LoVo (cell line): ENCODE results near the gene PROC.
A peak's percentile ranks its signal among the peaks of the same experiment; 100 is the strongest.

Experiments used
- DNase-seq: peaks from one replicate; pipeline ENCODE4 v3.0.0-alpha.2; 2016; ENCODE audit warnings: low spot score

The PROC gene

DNA sequence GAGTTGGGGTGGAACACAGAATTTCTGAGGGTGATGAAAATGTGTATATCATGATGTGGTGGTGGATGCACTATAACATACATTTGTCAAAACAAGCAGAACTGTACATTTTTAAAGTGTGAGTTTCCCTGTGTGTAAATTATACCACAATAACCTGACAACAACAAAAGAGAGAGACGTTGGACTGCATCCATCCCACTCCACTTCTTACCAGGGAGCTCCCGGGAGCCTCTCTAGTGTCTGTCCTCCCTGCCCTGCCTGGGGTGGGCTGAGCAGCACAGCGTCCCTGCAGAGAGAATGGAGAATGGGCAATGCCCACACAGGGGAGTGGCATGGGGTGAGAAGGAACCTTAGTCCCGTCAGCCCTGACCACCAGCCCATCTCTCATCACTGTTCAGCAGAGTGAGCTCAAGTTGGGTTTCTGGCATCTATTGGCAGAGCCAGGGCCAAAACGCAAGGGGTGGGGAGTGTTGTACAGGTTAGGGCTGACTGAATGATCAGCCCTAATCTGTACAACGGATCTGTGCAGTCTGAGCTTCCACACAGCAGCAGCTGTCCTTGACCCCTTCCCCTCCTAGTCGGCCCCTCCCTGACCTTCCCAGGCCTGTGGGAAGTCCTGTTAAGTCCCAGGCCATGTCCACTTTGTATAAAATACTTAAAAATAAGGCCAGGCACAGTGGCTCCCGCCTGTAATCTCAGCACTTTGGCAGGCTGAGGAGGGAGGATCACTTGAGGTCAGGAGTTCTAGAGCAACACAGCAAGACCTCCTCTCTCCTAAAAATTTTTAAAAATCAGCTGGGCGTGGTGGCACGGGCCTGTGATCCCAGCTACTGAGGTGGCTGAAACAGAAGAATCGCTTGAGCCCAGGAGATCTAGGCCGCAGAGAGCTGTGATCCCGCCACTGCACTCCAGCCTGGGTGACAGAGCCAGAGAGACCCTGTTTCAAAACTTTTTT is 3.3 kb upstream of the PROC start:
- DNase-seq: no peak

DNA sequence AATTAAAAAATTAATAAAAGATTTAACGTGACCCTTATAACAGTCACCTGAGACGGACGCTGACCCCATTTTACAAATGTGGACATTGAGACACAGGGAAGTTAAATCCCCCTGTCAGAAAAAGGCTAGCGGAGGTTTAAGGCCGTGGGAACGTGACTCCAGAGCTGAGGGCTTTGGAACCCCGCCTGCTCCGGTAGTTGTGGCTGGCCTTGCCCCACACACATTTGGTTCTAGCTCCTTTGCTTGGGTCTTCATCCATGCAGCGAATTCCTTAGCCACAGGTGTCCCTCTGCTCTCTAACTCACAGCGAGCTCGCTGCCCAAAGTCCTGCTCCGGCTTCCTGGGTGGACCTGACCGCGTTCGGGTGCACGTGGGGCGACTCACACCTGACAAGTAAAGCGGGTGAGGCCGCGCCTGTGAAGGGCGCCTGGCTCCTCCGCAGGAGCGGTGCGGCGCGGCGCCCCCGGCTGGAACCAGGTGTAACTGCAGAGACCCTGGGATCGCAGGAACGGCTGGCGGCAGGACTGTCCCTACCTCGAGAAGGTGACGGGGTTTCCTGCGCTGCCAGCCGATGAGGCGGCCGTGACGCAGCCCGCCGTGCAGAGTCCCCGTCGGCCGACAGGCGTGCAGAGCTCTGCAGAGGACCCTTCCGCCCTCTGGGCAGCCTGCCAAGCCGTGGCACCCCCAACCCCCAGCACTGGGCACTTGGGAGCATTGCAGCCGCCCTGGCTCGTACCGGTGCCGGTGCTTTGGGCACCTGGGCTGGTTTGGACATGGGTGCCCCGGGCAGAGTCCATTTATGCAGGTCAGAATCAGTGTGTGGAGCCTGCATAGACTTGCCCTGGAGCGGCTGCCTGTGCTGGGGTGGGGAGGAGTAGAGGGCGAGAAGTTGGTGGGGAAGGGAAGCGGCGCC is 2.4 kb upstream of the PROC start:
- DNase-seq: peak; percentile 50

DNA sequence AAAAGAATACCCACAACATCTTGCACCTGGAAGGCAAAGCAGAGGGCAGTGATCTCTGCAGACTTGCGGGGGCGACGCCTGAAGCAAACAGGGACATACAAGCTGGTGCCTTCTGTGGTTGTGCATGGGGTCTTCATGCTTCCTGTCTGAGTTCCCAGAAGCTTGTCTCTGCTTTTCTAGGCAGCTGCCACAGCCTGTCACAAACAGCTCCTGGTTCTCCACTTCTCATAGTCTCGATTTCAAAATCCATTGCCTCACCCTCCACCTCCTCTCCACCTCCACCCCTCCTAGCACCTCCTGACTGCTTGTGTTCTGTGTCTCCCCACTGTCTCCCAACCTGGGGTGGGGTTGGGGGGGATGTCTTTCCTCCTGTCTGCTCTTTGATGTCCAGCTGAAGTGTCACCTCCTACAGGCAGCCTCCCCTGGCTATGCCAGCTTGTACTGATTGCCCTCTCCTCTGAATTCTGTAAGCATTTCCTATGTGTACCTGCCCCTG is 1.7 kb upstream of the PROC start:
- DNase-seq: no peak

DNA sequence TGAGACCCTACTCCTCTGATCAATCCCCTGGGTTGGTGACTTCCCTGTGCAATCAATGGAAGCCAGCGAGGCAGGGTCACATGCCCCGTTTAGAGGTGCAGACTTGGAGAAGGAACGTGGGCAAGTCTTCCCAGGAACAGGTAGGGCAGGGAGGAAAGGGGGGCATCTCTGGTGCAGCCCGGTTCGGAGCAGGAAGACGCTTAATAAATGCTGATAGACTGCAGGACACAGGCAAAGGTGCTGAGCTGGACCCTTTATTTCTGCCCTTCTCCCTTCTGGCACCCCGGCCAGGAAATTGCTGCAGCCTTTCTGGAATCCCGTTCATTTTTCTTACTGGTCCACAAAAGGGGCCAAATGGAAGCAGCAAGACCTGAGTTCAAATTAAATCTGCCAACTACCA is 821 bp upstream of the PROC start:
- DNase-seq: no peak

DNA sequence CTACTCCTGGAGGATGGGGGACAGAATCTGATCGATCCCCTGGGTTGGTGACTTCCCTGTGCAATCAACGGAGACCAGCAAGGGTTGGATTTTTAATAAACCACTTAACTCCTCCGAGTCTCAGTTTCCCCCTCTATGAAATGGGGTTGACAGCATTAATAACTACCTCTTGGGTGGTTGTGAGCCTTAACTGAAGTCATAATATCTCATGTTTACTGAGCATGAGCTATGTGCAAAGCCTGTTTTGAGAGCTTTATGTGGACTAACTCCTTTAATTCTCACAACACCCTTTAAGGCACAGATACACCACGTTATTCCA is 844 bp downstream of the PROC start:
- no peak for DNase-seq

DNA sequence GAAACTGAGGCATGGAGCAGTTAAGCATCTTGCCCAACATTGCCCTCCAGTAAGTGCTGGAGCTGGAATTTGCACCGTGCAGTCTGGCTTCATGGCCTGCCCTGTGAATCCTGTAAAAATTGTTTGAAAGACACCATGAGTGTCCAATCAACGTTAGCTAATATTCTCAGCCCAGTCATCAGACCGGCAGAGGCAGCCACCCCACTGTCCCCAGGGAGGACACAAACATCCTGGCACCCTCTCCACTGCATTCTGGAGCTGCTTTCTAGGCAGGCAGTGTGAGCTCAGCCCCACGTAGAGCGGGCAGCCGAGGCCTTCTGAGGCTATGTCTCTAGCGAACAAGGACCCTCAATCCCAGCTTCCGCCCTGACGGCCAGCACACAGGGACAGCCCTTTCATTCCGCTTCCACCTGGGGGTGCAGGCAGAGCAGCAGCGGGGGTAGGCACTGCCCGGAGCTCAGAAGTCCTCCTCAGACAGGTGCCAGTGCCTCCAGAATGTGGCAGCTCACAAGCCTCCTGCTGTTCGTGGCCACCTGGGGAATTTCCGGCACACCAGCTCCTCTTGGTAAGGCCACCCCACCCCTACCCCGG is 1.3 kb downstream of the PROC start:
- DNase-seq: no peak

DNA sequence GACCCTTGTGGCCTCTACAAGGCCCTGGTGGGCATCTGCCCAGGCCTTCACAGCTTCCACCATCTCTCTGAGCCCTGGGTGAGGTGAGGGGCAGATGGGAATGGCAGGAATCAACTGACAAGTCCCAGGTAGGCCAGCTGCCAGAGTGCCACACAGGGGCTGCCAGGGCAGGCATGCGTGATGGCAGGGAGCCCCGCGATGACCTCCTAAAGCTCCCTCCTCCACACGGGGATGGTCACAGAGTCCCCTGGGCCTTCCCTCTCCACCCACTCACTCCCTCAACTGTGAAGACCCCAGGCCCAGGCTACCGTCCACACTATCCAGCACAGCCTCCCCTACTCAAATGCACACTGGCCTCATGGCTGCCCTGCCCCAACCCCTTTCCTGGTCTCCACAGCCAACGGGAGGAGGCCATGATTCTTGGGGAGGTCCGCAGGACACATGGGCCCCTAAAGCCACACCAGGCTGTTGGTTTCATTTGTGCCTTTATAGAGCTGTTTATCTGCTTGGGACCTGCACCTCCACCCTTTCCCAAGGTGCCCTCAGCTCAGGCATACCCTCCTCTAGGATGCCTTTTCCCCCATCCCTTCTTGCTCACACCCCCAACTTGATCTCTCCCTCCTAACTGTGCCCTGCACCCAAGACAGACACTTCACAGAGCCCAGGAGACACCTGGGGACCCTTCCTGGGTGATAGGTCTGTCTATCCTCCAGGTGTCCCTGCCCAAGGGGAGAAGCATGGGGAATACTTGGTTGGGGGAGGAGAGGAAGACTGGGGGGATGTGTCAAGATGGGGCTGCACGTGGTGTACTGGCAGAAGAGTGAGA is 2.0 kb downstream of the PROC start:
- DNase-seq: no peak

DNA sequence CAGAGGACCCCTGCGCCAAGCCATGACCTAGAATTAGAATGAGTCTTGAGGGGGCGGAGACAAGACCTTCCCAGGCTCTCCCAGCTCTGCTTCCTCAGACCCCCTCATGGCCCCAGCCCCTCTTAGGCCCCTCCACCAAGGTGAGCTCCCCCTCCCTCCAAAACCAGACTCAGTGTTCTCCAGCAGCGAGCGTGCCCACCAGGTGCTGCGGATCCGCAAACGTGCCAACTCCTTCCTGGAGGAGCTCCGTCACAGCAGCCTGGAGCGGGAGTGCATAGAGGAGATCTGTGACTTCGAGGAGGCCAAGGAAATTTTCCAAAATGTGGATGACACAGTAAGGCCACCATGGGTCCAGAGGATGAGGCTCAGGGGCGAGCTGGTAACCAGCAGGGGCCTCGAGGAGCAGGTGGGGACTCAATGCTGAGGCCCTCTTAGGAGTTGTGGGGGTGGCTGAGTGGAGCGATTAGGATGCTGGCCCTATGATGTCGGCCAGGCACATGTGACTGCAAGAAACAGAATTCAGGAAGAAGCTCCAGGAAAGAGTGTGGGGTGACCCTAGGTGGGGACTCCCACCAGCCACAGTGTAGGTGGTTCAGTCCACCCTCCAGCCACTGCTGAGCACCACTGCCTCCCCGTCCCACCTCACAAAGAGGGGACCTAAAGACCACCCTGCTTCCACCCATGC is 3.0 kb downstream of the PROC start:
- DNase-seq: no peak

DNA sequence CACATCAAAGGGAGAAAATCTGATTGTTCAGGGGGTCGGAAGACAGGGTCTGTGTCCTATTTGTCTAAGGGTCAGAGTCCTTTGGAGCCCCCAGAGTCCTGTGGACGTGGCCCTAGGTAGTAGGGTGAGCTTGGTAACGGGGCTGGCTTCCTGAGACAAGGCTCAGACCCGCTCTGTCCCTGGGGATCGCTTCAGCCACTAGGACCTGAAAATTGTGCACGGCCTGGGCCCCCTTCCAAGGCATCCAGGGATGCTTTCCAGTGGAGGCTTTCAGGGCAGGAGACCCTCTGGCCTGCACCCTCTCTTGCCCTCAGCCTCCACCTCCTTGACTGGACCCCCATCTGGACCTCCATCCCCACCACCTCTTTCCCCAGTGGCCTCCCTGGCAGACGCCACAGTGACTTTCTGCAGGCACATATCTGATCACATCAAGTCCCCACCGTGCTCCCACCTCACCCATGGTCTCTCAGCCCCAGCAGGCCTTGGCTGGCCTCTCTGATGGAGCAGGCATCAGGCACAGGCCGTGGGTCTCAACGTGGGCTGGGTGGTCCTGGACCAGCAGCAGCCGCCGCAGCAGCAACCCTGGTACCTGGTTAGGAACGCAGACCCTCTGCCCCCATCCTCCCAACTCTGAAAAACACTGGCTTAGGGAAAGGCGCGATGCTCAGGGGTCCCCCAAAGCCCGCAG is 3.8 kb downstream of the PROC start:
- DNase-seq: no peak

DNA sequence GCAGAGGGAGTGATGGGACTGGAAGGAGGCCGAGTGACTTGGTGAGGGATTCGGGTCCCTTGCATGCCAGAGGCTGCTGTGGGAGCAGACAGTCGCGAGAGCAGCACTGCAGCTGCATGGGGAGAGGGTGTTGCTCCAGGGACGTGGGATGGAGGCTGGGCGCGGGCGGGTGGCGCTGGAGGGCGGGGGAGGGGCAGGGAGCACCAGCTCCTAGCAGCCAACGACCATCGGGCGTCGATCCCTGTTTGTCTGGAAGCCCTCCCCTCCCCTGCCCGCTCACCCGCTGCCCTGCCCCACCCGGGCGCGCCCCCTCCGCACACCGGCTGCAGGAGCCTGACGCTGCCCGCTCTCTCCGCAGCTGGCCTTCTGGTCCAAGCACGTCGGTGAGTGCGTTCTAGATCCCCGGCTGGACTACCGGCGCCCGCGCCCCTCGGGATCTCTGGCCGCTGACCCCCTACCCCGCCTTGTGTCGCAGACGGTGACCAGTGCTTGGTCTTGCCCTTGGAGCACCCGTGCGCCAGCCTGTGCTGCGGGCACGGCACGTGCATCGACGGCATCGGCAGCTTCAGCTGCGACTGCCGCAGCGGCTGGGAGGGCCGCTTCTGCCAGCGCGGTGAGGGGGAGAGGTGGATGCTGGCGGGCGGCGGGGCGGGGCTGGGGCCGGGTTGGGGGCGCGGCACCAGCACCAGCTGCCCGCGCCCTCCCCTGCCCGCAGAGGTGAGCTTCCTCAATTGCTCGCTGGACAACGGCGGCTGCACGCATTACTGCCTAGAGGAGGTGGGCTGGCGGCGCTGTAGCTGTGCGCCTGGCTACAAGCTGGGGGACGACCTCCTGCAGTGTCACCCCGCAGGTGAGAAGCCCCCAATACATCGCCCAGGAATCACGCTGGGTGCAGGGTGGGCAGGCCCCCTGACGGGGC is 4.6 kb downstream of the PROC start:
- DNase-seq: peak; percentile 45

DNA sequence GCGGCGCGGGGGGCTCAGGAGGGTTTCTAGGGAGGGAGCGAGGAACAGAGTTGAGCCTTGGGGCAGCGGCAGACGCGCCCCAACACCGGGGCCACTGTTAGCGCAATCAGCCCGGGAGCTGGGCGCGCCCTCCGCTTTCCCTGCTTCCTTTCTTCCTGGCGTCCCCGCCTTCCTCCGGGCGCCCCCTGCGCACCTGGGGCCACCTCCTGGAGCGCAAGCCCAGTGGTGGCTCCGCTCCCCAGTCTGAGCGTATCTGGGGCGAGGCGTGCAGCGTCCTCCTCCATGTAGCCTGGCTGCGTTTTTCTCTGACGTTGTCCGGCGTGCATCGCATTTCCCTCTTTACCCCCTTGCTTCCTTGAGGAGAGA is 5.2 kb downstream of the PROC start:
- peak; percentile 80 for DNase-seq

DNA sequence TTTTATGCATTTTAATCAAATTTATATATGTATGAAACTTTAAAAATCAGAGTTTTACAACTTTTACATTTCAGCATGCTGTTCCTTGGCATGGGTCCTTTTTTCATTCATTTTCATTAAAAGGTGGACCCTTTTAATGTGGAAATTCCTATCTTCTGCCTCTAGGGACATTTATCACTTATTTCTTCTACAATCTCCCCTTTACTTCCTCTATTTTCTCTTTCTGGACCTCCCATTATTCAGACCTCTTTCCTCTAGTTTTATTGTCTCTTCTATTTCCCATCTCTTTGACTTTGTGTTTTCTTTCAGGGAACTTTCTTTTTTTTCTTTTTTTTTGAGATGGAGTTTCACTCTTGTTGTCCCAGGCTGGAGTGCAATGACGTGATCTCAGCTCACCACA is 5.7 kb downstream of the PROC start:
- DNase-seq: no peak

DNA sequence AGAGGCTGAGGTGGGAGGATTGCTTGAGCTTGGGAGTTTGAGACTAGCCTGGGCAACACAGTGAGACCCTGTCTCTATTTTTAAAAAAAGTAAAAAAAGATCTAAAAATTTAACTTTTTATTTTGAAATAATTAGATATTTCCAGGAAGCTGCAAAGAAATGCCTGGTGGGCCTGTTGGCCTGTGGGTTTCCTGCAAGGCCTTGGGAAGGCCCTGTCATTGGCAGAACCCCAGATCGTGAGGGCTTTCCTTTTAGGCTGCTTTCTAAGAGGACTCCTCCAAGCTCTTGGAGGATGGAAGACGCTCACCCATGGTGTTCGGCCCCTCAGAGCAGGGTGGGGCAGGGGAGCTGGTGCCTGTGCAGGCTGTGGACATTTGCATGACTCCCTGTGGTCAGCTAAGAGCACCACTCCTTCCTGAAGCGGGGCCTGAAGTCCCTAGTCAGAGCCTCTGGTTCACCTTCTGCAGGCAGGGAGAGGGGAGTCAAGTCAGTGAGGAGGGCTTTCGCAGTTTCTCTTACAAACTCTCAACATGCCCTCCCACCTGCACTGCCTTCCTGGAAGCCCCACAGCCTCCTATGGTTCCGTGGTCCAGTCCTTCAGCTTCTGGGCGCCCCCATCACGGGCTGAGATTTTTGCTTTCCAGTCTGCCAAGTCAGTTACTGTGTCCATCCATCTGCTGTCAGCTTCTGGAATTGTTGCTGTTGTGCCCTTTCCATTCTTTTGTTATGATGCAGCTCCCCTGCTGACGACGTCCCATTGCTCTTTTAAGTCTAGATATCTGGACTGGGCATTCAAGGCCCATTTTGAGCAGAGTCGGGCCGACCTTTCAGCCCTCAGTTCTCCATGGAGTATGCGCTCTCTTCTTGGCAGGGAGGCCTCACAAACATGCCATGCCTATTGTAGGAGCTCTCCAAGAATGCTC is 6.6 kb downstream of the PROC start:
- no peak for DNase-seq

DNA sequence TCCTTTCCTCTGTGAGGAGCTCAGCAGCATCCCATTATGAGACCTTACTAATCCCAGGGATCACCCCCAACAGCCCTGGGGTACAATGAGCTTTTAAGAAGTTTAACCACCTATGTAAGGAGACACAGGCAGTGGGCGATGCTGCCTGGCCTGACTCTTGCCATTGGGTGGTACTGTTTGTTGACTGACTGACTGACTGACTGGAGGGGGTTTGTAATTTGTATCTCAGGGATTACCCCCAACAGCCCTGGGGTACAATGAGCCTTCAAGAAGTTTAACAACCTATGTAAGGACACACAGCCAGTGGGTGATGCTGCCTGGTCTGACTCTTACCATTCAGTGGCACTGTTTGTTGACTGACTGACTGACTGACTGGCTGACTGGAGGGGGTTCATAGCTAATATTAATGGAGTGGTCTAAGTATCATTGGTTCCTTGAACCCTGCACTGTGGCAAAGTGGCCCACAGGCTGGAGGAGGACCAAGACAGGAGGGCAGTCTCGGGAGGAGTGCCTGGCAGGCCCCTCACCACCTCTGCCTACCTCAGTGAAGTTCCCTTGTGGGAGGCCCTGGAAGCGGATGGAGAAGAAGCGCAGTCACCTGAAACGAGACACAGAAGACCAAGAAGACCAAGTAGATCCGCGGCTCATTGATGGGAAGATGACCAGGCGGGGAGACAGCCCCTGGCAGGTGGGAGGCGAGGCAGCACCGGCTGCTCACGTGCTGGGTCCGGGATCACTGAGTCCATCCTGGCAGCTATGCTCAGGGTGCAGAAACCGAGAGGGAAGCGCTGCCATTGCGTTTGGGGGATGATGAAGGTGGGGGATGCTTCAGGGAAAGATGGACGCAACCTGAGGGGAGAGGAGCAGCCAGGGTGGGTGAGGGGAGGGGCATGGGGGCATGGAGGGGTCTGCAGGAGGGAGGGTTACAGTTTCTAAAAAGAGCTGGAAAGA is 7.6 kb downstream of the PROC start:
- DNase-seq: no peak

DNA sequence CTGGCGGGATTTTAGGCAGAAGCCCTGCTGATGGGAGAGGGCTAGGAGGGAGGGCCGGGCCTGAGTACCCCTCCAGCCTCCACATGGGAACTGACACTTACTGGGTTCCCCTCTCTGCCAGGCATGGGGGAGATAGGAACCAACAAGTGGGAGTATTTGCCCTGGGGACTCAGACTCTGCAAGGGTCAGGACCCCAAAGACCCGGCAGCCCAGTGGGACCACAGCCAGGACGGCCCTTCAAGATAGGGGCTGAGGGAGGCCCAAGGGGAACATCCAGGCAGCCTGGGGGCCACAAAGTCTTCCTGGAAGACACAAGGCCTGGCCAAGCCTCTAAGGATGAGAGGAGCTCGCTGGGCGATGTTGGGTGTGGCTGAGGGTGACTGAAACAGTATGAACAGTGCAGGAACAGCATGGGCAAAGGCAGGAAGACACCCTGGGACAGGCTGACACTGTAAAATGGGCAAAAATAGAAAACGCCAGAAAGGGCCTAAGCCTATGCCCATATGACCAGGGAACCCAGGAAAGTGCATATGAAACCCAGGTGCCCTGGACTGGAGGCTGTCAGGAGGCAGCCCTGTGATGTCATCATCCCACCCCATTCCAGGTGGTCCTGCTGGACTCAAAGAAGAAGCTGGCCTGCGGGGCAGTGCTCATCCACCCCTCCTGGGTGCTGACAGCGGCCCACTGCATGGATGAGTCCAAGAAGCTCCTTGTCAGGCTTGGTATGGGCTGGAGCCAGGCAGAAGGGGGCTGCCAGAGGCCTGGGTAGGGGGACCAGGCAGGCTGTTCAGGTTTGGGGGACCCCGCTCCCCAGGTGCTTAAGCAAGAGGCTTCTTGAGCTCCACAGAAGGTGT is 8.5 kb downstream of the PROC start:
- DNase-seq: no peak

DNA sequence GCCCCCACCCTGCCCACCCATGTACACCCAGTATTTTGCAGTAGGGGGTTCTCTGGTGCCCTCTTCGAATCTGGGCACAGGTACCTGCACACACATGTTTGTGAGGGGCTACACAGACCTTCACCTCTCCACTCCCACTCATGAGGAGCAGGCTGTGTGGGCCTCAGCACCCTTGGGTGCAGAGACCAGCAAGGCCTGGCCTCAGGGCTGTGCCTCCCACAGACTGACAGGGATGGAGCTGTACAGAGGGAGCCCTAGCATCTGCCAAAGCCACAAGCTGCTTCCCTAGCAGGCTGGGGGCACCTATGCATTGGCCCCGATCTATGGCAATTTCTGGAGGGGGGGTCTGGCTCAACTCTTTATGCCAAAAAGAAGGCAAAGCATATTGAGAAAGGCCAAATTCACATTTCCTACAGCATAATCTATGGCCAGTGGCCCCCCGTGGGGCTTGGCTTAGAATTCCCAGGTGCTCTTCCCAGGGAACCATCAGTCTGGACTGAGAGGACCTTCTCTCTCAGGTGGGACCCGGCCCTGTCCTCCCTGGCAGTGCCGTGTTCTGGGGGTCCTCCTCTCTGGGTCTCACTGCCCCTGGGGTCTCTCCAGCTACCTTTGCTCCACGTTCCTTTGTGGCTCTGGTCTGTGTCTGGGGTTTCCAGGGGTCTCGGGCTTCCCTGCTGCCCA is 9.3 kb downstream of the PROC start:
- DNase-seq: no peak
